ENCODE measurements around the gene SFSWAP. TPM values are rescaled to one million over a fixed set of nuclear protein-coding genes. Genes with fewer than 3 reads are reported as not detected.

SFSWAP gene
- total and polyA plus RNA-seq, 2 experiments from 2014 or later = 16.3 to 17.6 TPM

DNA sequence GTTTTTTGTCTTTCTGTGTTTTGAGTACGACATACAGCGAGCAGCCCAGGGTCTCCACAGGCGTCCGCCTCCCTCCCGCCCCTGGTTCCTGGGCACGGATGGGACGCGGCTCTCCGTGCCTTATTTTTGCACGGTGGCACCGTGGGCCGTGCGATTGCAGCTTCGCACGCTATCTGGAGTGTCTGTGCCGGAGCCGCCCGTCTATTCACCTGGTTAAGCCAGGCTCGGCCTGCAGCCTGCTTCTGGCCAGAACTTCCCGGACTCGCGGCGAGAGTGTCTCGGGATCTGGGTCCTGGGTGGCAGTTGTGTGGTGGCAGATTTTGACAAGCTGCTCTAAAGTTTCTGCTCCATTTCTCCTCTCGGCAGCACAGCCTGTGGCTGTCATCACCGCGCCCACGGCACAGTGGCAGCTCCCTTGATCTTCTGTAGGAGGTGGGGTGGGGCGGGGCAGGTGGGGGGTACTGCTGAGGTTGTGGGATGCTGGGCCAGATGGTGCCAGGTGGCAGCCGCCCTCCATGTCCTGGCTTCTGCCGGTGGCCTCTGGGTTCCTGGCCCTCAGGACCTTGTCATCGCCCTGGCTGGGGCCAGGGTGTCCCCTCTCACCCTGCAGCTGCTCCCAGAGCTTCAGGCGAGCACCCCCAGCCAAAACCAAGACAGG lies 120.2 kb downstream of the SFSWAP start:
- H3F3A ChIP-seq (ENCODE audit: insufficient read depth) = peaks cover 10% of the 10 kb centered on the region; the same call in 1 of the 2 replicates
- peak overlapping the region; percentile 74 for H3K27ac ChIP-seq
- H3K36me3 ChIP-seq (ENCODE audit: low read depth) = no peaks in the 10 kb centered on the region
- H3K79me2 ChIP-seq (ENCODE audit: insufficient read depth) = peaks cover 28% of the 10 kb centered on the region
- peak; percentile 78 for DNase-seq
- no peaks in the 10 kb centered on the region for H3K4me1 ChIP-seq (ENCODE audit: insufficient read depth)
- H4K20me1 ChIP-seq (ENCODE audit: insufficient read depth) = no peaks in the 10 kb centered on the region
- no peaks in the 10 kb centered on the region for H3K9me2 ChIP-seq (ENCODE audit: insufficient read depth)
- 1% methylated on average over 26 to 33 of the region's 33 CpGs for WGBS, 2 experiments (ENCODE audit: low coverage in 1 of 2, low lambda C conversion rate in 2 of 2, missing lambda C conversion rate in 2 of 2)
- no peaks in the 10 kb centered on the region for H3K9me3 ChIP-seq (ENCODE audit: low read depth)
- peak overlapping the region; percentile 73 for H3K9ac ChIP-seq
- H2AFZ ChIP-seq = peak overlapping the region; percentile 63
- TF ChIP-seq EZH2 (IDR thresholded peaks at IDR 0.05; ENCODE audit: insufficient read depth, poor library complexity, severe bottlenecking) (no peak), EZH2phosphoT487 (IDR thresholded peaks at IDR 0.05; ENCODE audit: insufficient read depth, low read depth) (no peak)
- peak overlapping the region; percentile 74 for H3K4me3 ChIP-seq
- no peaks in the 10 kb centered on the region for H3K27me3 ChIP-seq (replicated peaks; ENCODE audit: insufficient read depth)
- in situ Hi-C loops (cut with MboI) = no loop called here
- H3K4me2 ChIP-seq (ENCODE audit: unreplicated experiment) = peak overlapping the region; percentile 80

DNA sequence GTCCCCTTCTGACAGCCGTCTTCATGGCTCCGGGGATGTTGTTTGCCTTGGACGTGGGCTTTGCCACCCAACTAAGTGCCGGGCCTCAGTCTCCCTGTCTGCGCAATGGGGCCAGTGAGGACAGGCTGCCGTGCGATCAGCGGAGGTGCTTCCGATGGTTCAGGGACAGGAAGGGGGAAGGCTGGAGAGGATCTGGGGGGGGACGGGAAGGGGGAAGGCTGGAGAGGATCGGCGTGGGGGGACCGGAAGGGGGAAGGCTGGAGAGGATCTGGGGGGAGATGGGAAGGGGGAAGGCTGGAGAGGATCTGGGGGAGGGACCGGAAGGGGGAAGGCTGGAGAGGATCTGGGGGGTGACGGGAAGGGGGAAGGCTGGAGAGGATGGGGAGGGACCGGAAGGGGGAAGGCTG lies 120.7 kb downstream of the SFSWAP start:
- Histone ChIP-seq H3K36me3 (ENCODE audit: low read depth) (no peaks in the 10 kb centered on the region), H3K9me3 (ENCODE audit: low read depth) (no peaks in the 10 kb centered on the region), H2AFZ (peak overlapping the region; percentile 63), H3K27me3 (replicated peaks; ENCODE audit: insufficient read depth) (no peaks in the 10 kb centered on the region), H3K4me1 (ENCODE audit: insufficient read depth) (no peaks in the 10 kb centered on the region), H3K79me2 (ENCODE audit: insufficient read depth) (peaks cover 28% of the 10 kb centered on the region), H3K27ac (peak overlapping the region; percentile 74), H3K9me2 (ENCODE audit: insufficient read depth) (no peaks in the 10 kb centered on the region), H3K4me2 (ENCODE audit: unreplicated experiment) (peak overlapping the region; percentile 80), H4K20me1 (ENCODE audit: insufficient read depth) (no peaks in the 10 kb centered on the region), H3F3A (ENCODE audit: insufficient read depth) (peaks cover 10% of the 10 kb centered on the region; the same call in 1 of the 2 replicates), H3K4me3 (peak overlapping the region; percentile 74), H3K9ac (peak overlapping the region; percentile 73)
- in situ Hi-C loops (cut with MboI) = no loop called here
- DNase-seq = peak; percentile 85
- 2% methylated on average over 9 to 16 of the region's 16 CpGs for WGBS, 2 experiments (ENCODE audit: low coverage in 1 of 2, low lambda C conversion rate in 2 of 2, missing lambda C conversion rate in 2 of 2)
- TF ChIP-seq EZH2phosphoT487 (IDR thresholded peaks at IDR 0.05; ENCODE audit: insufficient read depth, low read depth) = no peak
- no peak for TF ChIP-seq EZH2 (IDR thresholded peaks at IDR 0.05; ENCODE audit: insufficient read depth, poor library complexity, severe bottlenecking)

DNA sequence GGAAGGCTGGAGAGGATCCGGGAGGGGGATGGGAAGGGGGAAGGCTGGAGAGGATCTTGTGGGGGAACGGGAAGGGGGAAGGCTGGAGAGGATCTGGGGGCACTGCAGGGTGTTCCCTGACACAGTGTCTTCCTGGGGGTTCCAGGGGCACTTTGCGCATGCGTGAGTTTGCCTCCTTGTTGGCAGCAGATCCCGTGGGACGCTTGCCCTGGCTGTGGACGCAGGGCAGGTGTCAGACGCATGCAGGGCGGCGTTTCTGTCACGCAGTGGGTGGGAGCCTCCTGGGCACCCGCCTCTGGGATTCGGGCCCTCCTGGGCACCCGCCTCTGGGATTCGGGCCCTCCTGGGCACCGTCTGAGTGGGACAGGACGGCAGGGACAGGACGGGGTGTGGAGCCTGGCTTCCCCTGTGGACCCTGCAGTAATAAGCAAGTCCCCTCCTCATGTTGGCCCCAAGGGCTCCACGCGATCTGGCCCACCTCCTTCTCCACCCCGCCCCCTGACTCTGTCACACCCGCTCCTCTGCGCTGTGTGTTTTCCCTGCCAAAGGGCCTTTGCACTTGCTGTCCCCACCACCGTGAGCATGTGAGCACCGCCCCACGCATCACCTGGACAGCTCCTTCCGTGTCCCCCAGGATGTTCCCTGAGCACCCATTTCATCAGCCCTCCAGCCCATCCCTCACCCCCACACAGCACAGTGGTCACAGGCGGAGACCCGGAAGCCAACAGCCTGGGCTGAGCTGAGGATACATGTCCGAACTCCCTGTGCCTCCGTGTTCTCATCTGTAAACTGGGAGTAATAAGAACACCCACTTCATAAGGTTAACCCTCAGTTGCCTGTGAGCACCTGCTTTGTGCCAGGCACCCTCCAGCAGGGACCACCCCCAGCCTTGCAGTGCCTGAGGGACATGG lies 121.7 kb downstream of the SFSWAP start:
- WGBS, 2 experiments (ENCODE audit: low coverage in 1 of 2, low lambda C conversion rate in 2 of 2, missing lambda C conversion rate in 2 of 2) = 8 to 11% methylated on average over 24 to 30 of the region's 31 CpGs
- Histone ChIP-seq H4K20me1 (ENCODE audit: insufficient read depth) (no peaks in the 10 kb centered on the region), H3K9ac (peak overlapping the region; percentile 61), H3K4me1 (ENCODE audit: insufficient read depth) (no peaks in the 10 kb centered on the region), H3K4me3 (peak overlapping the region; percentile 74), H3K4me2 (ENCODE audit: unreplicated experiment) (peak overlapping the region; percentile 83), H3K9me2 (ENCODE audit: insufficient read depth) (no peaks in the 10 kb centered on the region), H3K27me3 (replicated peaks; ENCODE audit: insufficient read depth) (no peaks in the 10 kb centered on the region), H2AFZ (no peak overlapping the region), H3F3A (ENCODE audit: insufficient read depth) (peaks cover 10% of the 10 kb centered on the region; the same call in 1 of the 2 replicates), H3K27ac (peak overlapping the region; percentile 45), H3K9me3 (ENCODE audit: low read depth) (no peaks in the 10 kb centered on the region), H3K79me2 (ENCODE audit: insufficient read depth) (peaks cover 28% of the 10 kb centered on the region), H3K36me3 (ENCODE audit: low read depth) (no peaks in the 10 kb centered on the region)
- TF ChIP-seq EZH2 (IDR thresholded peaks at IDR 0.05; ENCODE audit: insufficient read depth, poor library complexity, severe bottlenecking) = no peak
- no peak for TF ChIP-seq EZH2phosphoT487 (IDR thresholded peaks at IDR 0.05; ENCODE audit: insufficient read depth, low read depth)
- peak; percentile 92 for DNase-seq
- in situ Hi-C loops (cut with MboI) = no loop called here

DNA sequence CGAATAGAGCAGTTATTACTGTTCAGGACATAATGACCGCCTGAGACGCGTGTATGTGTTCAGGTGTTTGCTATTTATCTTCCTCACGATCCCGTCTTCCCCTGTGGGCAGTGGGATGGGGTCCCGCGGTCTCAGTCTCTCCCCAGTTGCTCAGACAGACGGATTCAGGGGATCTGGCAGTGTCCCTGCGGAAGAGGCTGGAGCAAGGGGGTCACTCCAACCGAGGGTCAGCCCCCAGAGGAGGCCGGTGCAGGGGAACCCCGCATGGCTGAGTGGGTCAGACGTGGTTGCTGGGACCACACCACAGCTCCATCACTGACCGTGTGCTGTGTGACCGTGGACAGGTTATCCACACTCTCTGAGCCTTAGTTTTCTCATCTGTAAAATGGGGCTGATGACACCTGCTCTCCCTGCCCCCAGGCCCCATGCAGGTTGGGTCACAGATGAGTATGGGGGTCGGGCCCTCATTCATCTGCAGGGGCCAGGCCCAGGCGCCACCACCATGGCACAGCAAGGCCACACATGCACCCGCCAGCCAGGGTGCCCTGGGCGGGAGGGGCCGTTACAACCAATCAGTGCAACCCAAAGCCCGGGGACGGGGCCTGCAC lies 122.5 kb downstream of the SFSWAP start:
- Histone ChIP-seq H4K20me1 (ENCODE audit: insufficient read depth) (no peaks in the 10 kb centered on the region), H3F3A (ENCODE audit: insufficient read depth) (peaks cover 10% of the 10 kb centered on the region; the same call in 1 of the 2 replicates), H3K4me1 (ENCODE audit: insufficient read depth) (no peaks in the 10 kb centered on the region), H3K27me3 (replicated peaks; ENCODE audit: insufficient read depth) (no peaks in the 10 kb centered on the region), H3K9ac (no peak overlapping the region), H3K9me3 (ENCODE audit: low read depth) (no peaks in the 10 kb centered on the region), H3K79me2 (ENCODE audit: insufficient read depth) (peaks cover 28% of the 10 kb centered on the region), H3K4me3 (no peak overlapping the region), H3K27ac (no peak overlapping the region), H3K4me2 (ENCODE audit: unreplicated experiment) (no peak overlapping the region), H3K9me2 (ENCODE audit: insufficient read depth) (no peaks in the 10 kb centered on the region), H2AFZ (no peak overlapping the region), H3K36me3 (ENCODE audit: low read depth) (no peaks in the 10 kb centered on the region)
- no peak for DNase-seq
- TF ChIP-seq EZH2 (IDR thresholded peaks at IDR 0.05; ENCODE audit: insufficient read depth, poor library complexity, severe bottlenecking) (no peak), EZH2phosphoT487 (IDR thresholded peaks at IDR 0.05; ENCODE audit: insufficient read depth, low read depth) (no peak)
- WGBS, 2 experiments (ENCODE audit: low coverage in 1 of 2, low lambda C conversion rate in 2 of 2, missing lambda C conversion rate in 2 of 2) = 79 to 81% methylated on average over 22 to 23 of the region's 23 CpGs
- in situ Hi-C loops (cut with MboI) = no loop called here

Measured in GM23248 (cell line).